ENCODE results near the gene UFSP2. TPM values are rescaled to one million over a fixed set of nuclear protein-coding genes. Genes with fewer than 3 reads are reported as not detected.
"Not testable (repeated sequence)": the region's sequence is repeated elsewhere in the genome, so short reads cannot be mapped to it uniquely, and the experiment has no call there.

Gene UFSP2
- total and polyA plus RNA-seq, 9 donors: 33.4 to 69.3 (median 51.3) TPM

- Histone ChIP-seq H3K36me3 (no peaks in the 10 kb centered on the region), H3K9me3 (no peaks in the 10 kb centered on the region), H3K27ac (no peak overlapping the region), H3K27me3 (no peaks in the 10 kb centered on the region), H3K4me3 (no peak overlapping the region), H3K4me1 (ENCODE audit: insufficient read depth) (no peaks in the 10 kb centered on the region)
- TF ChIP-seq POLR2A (IDR thresholded peaks at IDR 0.05): no peak
- TF ChIP-seq EP300 (IDR thresholded peaks at IDR 0.05): no peak
- TF ChIP-seq, protein P1, sequence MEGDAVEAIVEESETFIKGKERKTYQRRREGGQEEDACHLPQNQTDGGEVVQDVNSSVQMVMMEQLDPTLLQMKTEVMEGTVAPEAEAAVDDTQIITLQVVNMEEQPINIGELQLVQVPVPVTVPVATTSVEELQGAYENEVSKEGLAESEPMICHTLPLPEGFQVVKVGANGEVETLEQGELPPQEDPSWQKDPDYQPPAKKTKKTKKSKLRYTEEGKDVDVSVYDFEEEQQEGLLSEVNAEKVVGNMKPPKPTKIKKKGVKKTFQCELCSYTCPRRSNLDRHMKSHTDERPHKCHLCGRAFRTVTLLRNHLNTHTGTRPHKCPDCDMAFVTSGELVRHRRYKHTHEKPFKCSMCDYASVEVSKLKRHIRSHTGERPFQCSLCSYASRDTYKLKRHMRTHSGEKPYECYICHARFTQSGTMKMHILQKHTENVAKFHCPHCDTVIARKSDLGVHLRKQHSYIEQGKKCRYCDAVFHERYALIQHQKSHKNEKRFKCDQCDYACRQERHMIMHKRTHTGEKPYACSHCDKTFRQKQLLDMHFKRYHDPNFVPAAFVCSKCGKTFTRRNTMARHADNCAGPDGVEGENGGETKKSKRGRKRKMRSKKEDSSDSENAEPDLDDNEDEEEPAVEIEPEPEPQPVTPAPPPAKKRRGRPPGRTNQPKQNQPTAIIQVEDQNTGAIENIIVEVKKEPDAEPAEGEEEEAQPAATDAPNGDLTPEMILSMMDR (IDR thresholded peaks at IDR 0.05): no peak
- WGBS, 3 donors: 33 to 49% (median 48%) methylated on average over 3 of the region's 3 CpGs
- no peak for DNase-seq
- intact Hi-C loops (cut with DNase I): no loop called here
These were observed 56.0 kb downstream of the UFSP2 start for GRCh38 chr4:185369731-185370130.

DNA sequence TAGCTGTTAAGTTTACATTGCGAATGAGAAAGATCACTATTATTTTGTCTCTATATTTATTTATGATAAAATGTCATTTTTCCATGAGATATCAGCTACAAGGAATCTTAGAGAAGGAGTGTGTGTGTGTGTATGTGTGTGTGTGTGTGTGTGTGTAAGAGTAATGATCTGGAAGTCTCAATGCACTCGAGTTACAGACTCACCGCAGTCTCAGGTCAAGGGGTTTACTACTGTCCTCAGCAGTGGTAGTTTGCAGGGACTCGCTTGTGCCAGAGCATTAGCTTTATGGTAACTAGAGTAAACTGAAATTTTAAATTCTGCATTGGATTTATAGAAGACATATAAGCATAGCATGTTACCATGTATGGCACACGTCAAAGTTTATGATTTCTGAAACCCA is 60.9 kb downstream of the UFSP2 start:
- 96 to 98% (median 97%) methylated on average over 5 of the region's 5 CpGs for WGBS, 3 donors
- Histone ChIP-seq H3K27me3 (no peaks in the 10 kb centered on the region), H3K4me1 (ENCODE audit: insufficient read depth) (no peaks in the 10 kb centered on the region), H3K27ac (no peak overlapping the region), H3K36me3 (no peaks in the 10 kb centered on the region), H3K9me3 (no peaks in the 10 kb centered on the region), H3K4me3 (no peak overlapping the region)
- TF ChIP-seq POLR2A (IDR thresholded peaks at IDR 0.05): no peak
- no peak for DNase-seq
- intact Hi-C loops (cut with DNase I): no loop called here

- Histone ChIP-seq H3K4me1 (ENCODE audit: insufficient read depth) (no peaks in the 10 kb centered on the region), H3K27ac (no peak overlapping the region), H3K9me3 (no peaks in the 10 kb centered on the region), H3K27me3 (no peaks in the 10 kb centered on the region), H3K36me3 (no peaks in the 10 kb centered on the region), H3K4me3 (no peak overlapping the region)
- DNase-seq: no peak
- 60 to 70% (median 62%) methylated on average over 3 of the region's 3 CpGs for WGBS, 3 donors
- no peak for TF ChIP-seq POLR2A (IDR thresholded peaks at IDR 0.05)
- TF ChIP-seq, protein P1 (IDR thresholded peaks at IDR 0.05): no peak
- TF ChIP-seq EP300 (IDR thresholded peaks at IDR 0.05): no peak
- intact Hi-C loops (cut with DNase I): no loop called here
These were observed 62.5 kb downstream of the UFSP2 start for GRCh38 chr4:185363251-185363650.

DNA sequence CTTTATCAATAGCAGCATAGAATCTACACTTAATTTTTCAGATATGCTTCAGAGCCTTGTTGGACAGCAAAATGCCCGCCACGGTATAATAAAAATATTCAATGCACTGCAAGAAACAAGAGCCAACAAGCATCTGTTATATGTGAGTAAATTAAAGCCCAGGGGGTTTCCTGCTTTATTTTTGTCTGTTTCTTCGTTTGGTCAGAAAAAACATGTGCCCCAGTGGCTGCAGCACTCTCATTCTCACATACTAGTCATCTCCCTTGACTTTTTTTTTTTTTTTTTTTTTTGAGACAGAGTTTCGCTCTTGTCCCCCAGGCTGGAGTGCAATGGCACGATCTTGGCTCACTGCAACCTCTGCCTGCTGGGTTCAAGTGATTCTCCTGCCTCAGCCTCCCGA is 63.2 kb downstream of the UFSP2 start:
- H3K36me3 ChIP-seq; H3K4me3 ChIP-seq; DNase-seq; H3K4me1 ChIP-seq (ENCODE audit: insufficient read depth); H3K27me3 ChIP-seq; intact Hi-C loops (cut with DNase I); H3K9me3 ChIP-seq; H3K27ac ChIP-seq: not testable (repeated sequence)
- 63 to 77% (median 71%) methylated on average over 6 of the region's 6 CpGs for WGBS, 3 donors

DNA sequence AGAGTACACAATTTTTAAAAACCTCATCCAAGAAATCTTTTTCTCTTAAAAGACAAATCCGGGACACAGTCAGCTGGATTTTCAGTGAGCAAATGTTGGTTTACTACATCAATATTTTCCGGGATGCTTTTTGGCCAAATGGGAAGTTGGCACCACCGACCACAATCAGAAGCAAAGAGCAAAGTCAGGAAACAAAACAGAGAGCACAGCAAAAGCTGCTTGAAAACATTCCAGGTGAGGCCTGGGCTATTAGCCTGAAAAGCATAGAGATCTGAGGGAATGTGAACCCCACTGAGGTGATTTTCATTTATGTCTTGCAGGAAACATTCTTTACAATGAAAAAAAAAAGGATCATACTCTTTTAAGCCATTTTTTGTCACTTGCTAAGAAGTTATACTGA is 63.9 kb downstream of the UFSP2 start:
- TF ChIP-seq EP300 (IDR thresholded peaks at IDR 0.05): no peak
- TF ChIP-seq POLR2A (IDR thresholded peaks at IDR 0.05): no peak
- TF ChIP-seq, protein P1 (IDR thresholded peaks at IDR 0.05): no peak
- DNase-seq: no peak
- H3K4me3 ChIP-seq: no peak overlapping the region
- H3K36me3 ChIP-seq: no peaks in the 10 kb centered on the region
- H3K9me3 ChIP-seq: no peaks in the 10 kb centered on the region
- intact Hi-C loops (cut with DNase I): no loop called here
- 26 to 65% (median 40%) methylated on average over 3 of the region's 3 CpGs for WGBS, 3 donors
- H3K4me1 ChIP-seq (ENCODE audit: insufficient read depth): no peaks in the 10 kb centered on the region
- H3K27me3 ChIP-seq: no peaks in the 10 kb centered on the region
- H3K27ac ChIP-seq: no peak overlapping the region
